ENCODE measurements around the gene ETNK1.

ETNK1 gene

DNA sequence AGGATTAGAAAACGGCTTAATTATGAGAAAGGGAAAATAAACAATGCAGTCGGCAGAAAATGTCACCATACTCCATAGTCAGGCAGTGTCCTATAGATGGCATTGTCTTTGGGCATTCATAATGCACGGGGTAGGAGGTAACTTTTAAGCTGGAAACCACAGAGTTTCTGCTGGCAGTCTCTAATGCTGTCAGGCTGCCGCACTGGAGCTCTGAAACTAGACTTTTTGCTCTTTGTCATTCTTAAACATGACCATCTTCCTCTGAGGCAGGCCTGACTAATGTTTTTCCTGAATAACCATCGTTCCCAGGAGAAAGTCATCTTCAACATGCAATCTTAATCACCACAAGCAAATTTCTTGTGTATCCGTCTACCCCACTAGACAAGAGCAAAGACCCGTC lies 108.8 kb downstream of the ETNK1 start:
- H3K4me3 ChIP-seq (ENCODE audit: low read length), result no peak overlapping the region
- DNase-seq (ENCODE audit: low read depth), result peak; percentile 14
- TF ChIP-seq CTCF (IDR thresholded peaks at IDR 0.05; ENCODE audit: insufficient read depth, low read depth, low read length, missing control alignments), result no peak

DNA sequence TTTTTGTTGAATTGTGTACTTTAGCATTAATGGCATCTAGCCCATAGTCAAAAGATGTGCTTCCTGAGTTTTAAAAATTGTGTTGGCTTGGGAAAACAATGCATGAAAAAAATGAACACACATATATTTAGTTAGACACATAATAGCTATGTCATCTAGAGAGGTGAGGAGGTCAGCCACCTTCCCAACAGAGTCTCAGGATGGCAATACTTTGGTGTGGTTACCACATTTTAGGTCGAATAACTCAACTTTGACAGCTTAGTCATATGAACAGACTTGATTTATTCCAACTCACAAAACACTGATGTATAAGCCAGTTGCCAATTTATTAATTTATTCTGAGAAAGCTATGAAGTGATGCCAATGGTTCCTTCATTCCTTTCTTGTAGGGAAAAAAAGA lies 114.0 kb downstream of the ETNK1 start:
- H3K4me3 ChIP-seq (ENCODE audit: low read length), result no peak overlapping the region
- no peak for TF ChIP-seq CTCF (IDR thresholded peaks at IDR 0.05; ENCODE audit: insufficient read depth, low read depth, low read length, missing control alignments)
- DNase-seq (ENCODE audit: low read depth), result no peak

Measured in epithelial cell of esophagus (primary cell).